Stimulated activated CD4-positive, alpha-beta T cell treated with anti-CD3 and anti-CD28 coated beads, Interleukin-1b, Interleukin-23, amount 100 ng/mL, for 1 hour (primary cell): ENCODE results near the gene PHKB.
"Not testable (repeated sequence)": the region's sequence is repeated elsewhere in the genome, so short reads cannot be mapped to it uniquely, and the experiment has no call there.

Experiments
- DNase-seq, 2 donors: peaks; one replicate each; pipeline ENCODE4 v3.0.0-alpha.2; 2020; ENCODE audit warnings: low read depth in 2 of 2

The PHKB gene

GRCh38 chr16:47504599-47504998 lies 43.5 kb downstream of the PHKB start:
- no peak for DNase-seq

DNA sequence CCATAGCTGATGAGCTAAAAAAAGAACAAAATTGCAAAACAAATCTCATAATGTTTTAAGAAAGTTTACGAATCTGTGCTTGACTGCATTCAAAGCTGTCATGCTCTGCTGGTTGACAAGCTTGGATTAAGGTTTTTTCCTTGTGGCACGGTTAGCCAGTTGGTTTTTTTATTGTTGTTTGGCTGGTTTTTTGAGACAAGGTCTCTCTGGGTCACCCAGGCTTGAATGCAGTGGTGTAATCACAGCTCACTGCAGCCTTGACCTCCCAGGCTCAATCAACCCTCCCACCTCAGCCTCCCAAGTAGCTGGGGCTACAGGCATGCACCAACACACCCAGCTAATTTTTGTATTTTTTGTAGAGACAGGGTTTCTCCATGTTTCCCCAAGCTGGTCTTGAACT lies 45.7 kb downstream of the PHKB start:
- DNase-seq, result no peak

DNA sequence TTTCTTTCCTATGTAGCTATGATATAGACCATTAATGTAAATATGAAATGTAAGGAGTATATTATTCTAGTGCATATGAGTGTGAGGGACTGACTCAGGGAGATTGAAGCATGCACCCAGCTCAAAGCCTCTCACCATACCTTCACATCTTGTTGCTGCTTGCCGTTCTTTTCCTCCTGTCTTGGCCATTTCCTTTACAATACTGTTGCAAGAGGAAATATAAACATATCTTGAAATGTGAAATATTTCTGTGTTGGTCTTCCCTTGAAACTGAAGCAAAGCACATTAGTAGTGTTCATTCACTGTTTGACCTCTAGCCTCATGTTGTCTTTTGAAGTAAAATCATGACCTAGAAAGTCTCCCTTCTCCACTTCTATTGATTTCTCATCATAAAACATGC lies 46.6 kb downstream of the PHKB start:
- no peak for DNase-seq

DNA sequence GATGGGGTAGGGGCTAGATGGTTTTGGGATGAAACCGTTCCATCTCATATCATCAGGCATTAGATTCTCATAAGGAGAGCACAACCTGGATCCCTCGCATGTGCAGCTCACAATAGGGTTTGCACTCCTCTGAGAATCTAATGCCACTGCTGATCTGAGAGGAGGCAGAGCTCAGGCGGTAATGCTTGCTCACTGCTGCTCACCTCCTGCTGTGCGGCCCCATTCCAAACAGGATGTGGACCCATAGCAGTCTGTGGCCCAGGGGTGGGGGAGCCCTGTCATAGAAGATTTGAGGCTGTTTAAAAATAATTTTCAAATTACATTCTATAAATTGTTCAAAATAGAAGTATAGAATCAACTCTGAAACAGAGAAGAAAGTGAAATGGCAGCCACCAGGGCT lies 50.8 kb downstream of the PHKB start:
- no peak for DNase-seq

- no peak for DNase-seq
Measured at GRCh38 chr16:47519037-47519436, 57.9 kb downstream of the PHKB start.

GRCh38 chr16:47519546-47519945 lies 58.4 kb downstream of the PHKB start:
- DNase-seq, result no peak

DNA sequence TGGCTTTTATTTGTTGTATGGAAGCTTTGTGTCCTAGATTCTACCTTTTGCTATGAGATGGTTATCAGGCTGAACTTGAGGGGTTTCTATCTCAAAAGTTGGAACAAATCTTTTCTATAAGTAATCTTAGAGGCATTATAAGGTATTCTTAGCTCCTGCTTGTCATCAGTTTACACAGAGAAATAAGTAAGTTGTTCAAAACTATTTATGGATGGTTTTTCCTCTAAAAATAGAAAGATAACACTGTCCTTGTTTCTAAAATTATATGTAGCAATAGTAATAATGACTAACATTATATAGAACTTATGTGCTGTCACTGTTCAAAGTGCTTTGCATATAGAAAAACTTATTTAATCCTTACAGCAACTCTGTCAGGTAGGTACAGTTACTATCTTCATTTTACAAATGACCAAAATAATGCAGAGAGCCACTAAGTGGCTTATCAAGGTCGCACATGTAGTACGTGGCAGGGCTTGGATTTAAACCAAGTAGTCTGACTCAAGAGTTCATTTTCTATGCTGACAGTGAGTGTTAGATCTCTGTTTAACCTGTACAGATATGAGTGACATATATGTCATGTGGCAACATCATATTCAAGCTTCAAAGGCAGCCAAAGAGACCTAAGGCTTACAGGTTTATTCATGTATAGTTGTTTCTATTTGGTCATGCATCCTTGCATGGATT lies 59.0 kb downstream of the PHKB start:
- DNase-seq, result no peak

- DNase-seq, result no peak
Measured at GRCh38 chr16:47523342-47524006, 62.3 kb downstream of the PHKB start.

DNA sequence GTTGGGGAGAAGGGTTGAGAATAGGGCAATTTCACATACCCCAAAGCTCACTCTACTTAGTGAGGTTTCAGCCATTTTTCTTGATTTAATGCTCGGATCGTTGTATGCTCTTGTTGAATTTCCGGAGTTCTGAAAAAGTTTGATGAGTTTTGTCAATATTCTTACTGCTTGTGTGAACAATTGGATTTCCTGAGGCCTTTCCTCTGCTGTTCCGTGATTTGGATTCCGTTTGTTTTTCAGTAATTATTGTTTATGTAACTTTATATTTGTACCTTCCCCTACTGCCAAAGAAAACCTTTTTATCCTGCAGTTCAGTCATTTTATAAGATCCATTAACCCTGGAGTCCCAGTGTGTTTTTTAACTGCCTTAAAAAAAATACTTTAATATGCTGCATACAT lies 62.9 kb downstream of the PHKB start:
- DNase-seq, result no peak

DNA sequence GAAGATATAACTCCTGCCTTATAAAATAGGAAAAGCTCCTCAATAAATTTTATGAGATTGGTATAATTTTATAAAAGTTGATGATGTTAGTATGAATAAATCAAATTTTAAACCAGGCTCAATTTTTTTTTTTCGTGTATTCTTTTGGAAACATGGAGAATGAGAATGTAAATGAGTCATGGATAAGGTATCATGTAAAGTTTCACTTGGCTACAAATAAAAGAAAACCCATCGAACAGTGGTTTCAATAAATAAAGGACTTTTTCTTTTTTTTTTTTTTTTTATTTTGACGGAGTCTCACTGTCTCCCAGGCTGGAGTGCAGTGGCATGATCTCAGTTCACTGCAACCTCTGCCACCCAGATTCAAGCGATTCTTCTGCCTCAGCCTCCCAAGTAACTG lies 67.3 kb downstream of the PHKB start:
- DNase-seq, result no peak

DNA sequence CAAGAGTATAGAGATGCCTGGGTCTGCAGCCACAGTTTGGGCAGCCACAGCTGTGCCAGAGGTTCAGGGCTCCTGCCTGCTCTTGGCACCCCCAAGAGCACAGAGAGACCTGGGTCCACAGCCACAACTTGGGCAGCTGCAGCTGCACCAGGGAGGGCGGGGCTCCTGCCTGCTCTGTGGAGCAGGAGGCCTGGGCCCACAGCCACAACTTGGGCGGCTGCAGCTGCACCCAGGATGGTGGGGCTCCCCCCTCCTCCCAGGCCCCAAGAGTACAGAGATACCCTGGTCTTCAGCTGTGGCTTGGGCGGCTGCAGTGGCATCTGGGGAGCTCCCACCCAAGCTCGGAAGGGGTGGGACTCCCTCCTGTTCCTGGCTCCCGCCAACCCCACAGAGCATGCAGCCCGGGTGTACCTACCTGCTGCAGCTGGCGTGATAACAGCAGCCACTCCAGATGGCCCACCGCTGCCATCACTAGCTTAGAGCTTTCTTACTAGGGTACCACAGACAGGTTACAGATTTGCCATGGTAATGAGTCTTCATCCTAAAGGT lies 72.7 kb downstream of the PHKB start:
- DNase-seq, result no peak

DNA sequence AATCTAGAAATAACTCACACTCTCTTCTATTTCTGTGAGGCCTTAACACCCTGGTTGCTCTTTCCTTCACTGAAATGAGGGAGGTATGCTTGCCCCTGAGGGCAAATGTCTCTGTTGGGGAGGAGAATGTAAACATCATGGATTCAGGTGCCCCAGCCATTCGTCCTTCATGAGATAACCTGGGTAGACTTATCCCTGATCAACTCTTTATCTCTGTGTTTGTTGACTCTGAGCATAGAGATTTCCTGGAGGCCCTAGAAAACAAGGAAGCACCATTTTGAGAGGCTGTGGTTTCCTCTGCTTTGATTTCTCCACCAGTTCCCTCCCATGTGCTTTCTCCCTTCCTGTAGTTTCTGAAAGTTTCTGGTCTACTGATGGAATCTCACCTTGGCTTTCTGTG lies 77.3 kb downstream of the PHKB start:
- DNase-seq, result no peak

DNA sequence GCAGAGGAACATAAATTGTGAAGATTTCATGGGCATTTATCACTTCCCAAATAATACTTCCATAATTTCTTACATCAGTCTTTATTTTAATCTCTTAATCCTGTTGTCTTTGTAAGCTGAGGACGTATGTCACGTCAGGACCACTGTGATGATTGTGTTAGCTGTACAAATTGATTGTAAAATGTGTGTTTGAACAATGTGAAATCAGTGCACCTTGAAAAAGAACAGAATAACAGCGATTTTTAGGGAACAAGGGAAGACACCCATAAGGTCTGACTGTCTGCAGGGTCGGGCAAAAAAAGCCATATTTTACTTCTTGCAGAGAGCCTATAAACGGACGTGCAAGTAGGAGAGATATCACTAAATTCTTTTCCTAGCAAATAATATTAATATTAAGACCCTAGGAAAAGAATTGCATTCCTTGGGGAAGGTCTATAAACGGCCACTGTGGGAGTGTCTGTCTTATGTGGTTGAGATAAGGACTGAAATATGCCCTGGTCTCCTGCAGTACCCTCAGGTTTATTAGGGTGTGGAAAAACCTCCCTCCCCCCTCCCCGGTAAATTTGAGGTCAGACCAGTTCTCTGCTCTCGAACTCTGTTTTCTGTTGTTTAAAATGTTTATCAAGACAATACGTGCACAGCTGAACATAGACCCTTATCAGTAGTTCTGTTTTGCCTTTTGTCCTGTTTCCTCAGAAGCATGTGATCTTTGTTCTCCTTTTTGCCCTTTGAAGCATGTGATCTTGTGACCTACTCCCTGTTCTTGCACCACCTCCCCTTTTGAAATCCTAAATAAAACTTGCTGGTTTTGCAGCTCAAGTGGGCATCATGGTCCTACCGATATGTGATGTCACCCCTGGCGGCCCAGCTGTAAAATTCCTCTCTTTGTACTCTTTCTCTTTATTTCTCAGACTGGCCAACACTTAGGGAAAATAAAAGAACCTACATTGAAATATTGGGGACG lies 78.9 kb downstream of the PHKB start:
- DNase-seq, result not testable (repeated sequence)

DNA sequence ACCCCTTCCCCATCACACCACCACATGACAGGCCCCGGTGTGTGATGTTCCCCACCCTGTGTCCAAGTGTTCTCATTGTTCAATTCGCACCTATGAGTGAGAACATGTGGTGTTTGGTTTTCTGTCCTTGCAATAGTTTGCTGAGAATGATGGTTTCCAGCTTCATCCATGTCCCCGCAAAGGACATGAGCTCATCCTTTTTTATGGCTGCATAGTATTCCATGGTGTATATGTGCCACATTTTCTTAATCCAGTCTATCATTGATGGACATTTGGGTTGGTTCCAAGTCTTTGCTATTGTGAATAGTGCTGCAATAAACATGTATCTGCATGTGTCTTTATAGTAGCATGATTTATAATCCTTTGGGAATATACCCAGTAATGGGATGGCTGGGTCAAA lies 80.0 kb downstream of the PHKB start:
- DNase-seq, result not testable (repeated sequence)

DNA sequence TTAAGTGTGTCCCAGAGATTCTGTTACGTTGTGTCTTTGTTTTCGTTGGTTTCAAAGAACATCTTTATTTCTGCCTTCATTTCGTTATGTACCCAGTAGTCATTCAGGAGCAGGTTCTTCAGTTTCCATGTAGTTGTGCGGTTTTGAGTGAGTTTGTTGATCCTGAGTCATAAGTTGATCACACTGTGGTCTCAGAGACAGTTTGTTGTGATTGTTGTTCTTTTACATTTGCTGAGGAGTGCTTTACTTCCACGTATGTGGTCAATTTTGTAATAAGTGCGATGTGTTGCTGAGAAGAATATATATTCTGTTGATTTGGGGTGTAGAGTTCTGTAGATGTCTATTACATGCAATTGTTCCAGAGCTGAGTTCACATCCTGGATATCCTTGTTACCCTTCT lies 83.1 kb downstream of the PHKB start:
- not testable (repeated sequence) for DNase-seq

GRCh38 chr16:47551185-47551584 lies 90.1 kb downstream of the PHKB start:
- not testable (repeated sequence) for DNase-seq

GRCh38 chr16:47551767-47552166 lies 90.6 kb downstream of the PHKB start:
- not testable (repeated sequence) for DNase-seq

- no peak for DNase-seq
Measured at GRCh38 chr16:47553853-47554564, 92.9 kb downstream of the PHKB start.

DNA sequence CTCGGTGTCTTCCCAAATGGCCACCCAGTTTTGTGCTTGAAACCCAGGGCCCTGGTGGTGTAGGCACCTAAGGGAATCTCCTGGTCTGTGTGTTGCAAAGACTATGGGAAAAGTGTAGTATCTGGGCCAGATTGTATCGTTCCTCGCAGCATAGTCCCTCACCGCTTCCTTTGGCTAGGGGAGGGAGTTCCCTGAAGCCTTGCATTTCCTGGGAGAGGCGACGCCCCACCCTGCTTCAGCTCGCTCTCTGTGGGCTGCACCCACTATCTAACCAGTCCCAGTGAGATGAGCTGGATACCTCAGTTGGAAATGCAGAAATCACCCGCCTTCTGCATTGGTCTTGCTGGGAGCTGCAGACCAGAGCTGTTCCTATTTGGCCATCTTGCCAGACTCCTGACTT lies 93.5 kb downstream of the PHKB start:
- DNase-seq, result not testable (repeated sequence)

- DNase-seq, result no peak
Measured at GRCh38 chr16:47561286-47561685, 100.2 kb downstream of the PHKB start.

DNA sequence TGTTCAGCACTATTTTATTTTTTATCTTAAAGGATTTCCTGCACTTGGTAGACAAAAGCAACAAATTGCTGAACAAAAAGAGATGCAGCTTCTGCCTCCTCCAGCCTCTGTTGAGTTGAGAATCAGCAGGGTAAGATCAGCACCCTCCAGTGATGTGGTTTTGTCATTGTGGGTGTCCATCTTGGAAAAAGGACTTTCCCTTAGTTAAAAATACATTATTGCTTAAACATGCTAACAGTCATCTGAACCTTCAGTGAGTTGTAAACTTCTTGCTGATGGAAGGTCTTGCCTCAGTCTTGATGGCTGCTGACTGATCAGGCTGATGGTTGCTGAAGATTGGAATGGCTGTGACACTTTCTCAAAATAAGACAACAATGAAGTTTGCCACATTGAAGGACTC lies 101.2 kb downstream of the PHKB start:
- DNase-seq, result no peak

DNA sequence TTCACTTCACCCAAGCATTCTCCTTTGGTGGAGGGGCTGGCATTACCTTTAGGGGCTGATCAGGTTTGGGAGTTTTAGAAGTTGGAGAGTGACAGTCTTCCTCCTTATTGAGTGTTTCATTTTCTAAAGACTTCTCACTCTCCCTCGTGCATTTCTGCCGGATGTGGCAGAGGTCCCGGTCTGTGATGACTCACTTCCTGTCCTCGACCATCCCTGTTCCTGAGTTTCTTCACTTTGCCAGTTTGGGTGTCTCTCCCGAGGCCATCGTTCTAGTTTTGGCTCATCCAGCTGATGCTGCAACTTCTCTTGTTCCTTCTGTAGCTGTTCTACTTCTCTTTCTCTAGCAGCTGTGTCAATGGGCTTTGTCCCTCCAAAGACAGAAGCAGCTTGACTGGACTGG lies 104.3 kb downstream of the PHKB start:
- no peak for DNase-seq
